ENCODE results near the gene MOSMO. TPM values are rescaled to one million over a fixed set of nuclear protein-coding genes. Genes with fewer than 3 reads are reported as not detected.

Gene MOSMO
- total and polyA plus RNA-seq, 11 donors, result 8.7 to 15.0 (median 11.7) TPM

GRCh38 chr16:22132801-22133200 is 124.9 kb downstream of the MOSMO start:
- Histone ChIP-seq H3K4me1 (no peaks in the 10 kb centered on the region), H3K27ac (no peak overlapping the region), H3K27me3 (no peaks in the 10 kb centered on the region), H3K36me3 (no peaks in the 10 kb centered on the region), H3K9me3 (peaks cover 0 to 6% (median 0%) of the 10 kb centered on the region in 12 donors), H3K4me3 (no peak overlapping the region)
- intact Hi-C loops (cut with DNase I), result no loop called here
- ATAC-seq, result no peak
- no peak for DNase-seq
- TF ChIP-seq POLR2A (IDR thresholded peaks at IDR 0.05), result no peak
- TF ChIP-seq, protein P1, sequence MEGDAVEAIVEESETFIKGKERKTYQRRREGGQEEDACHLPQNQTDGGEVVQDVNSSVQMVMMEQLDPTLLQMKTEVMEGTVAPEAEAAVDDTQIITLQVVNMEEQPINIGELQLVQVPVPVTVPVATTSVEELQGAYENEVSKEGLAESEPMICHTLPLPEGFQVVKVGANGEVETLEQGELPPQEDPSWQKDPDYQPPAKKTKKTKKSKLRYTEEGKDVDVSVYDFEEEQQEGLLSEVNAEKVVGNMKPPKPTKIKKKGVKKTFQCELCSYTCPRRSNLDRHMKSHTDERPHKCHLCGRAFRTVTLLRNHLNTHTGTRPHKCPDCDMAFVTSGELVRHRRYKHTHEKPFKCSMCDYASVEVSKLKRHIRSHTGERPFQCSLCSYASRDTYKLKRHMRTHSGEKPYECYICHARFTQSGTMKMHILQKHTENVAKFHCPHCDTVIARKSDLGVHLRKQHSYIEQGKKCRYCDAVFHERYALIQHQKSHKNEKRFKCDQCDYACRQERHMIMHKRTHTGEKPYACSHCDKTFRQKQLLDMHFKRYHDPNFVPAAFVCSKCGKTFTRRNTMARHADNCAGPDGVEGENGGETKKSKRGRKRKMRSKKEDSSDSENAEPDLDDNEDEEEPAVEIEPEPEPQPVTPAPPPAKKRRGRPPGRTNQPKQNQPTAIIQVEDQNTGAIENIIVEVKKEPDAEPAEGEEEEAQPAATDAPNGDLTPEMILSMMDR (IDR thresholded peaks at IDR 0.05), result no peak
- WGBS, 4 donors, result 85 to 89% (median 87%) methylated on average over 10 of the region's 10 CpGs

Other genes with a start within 250 kb of the MOSMO start
- 10 to 100 TPM in 8 of 9 donors, 1 to 10 TPM in 1; 4.4 to 71.4 (median 24.8) TPM for gene NPIPB4, start 150.4 kb upstream of the MOSMO start, total RNA-seq
- 10 to 100 TPM; 12.8 to 19.9 TPM for gene NPIPB4, start 150.4 kb upstream of the MOSMO start, polyA plus RNA-seq
- 1,000 to 10,000 TPM in 2 of 9 donors, 100 to 1,000 TPM in 7; 458 to 1,082 (median 779) TPM for gene UQCRC2, start 54.8 kb upstream of the MOSMO start, total RNA-seq
- gene UQCRC2, start 54.8 kb upstream of the MOSMO start, polyA plus RNA-seq, result 100 to 1,000 TPM; 153 to 377 TPM
- gene PDZD9, start 7.0 kb upstream of the MOSMO start, total RNA-seq, result not detected
- gene PDZD9, start 7.0 kb upstream of the MOSMO start, polyA plus RNA-seq, result not detected
- gene VWA3A, start 84.4 kb downstream of the MOSMO start, total RNA-seq, result 1 to 10 TPM in 1 of 9 donors, under 1 TPM in 7, not detected in 1; 0.23 to 1.3 (median 0.58) TPM
- gene VWA3A, start 84.4 kb downstream of the MOSMO start, polyA plus RNA-seq, result under 1 TPM; 0.03 to 0.65 TPM
- not detected for gene SDR42E2, start 154.4 kb downstream of the MOSMO start, total RNA-seq
- not detected for gene SDR42E2, start 154.4 kb downstream of the MOSMO start, polyA plus RNA-seq
- gene EEF2K, start 198.2 kb downstream of the MOSMO start, total RNA-seq, result 10 to 100 TPM; 16.4 to 33.6 (median 24.6) TPM
- gene EEF2K, start 198.2 kb downstream of the MOSMO start, polyA plus RNA-seq, result 1 to 10 TPM; 8.3 to 9.6 TPM

Data from heart left ventricle (tissue), 16 donors.